RWPE2 (cell line): ENCODE data around the gene CDC42BPA.

Source experiments
- ATAC-seq: fragments of 200-7000 bp; cut with Tn5 transposase; 3 replicates; pipeline ENCODE4 v1.9.1; 2021; ENCODE audit warnings: low read depth
- DNase-seq: peaks from one replicate; pipeline ENCODE4 v3.0.0-alpha.2; 2020; ENCODE audit warnings: low spot score
- H3K27ac ChIP-seq: fragments of 450-650 bp; 2 replicates; pipeline ENCODE4 v1.5.1; 2017; ENCODE audit warnings: mild to moderate bottlenecking; ENCODE audit not compliant: poor library complexity, severe bottlenecking
- H3K27me3 ChIP-seq: fragments of 250-450 bp; sonication (Bioruptor Pico); 2 replicates; pipeline ENCODE4 v1.5.1; 2021; ENCODE audit warnings: mild to moderate bottlenecking, moderate library complexity; ENCODE audit not compliant: insufficient read depth, poor library complexity, severe bottlenecking
- H3K36me3 ChIP-seq: fragments of 250-450 bp; sonication (Bioruptor Pico); 2 replicates; pipeline ENCODE4 v1.5.1; 2020; ENCODE audit warnings: low read depth, mild to moderate bottlenecking, moderate library complexity
- H3K4me1 ChIP-seq: fragments of 250-450 bp; sonication (Bioruptor Pico); 2 replicates; pipeline ENCODE4 v1.5.1; 2021; ENCODE audit warnings: mild to moderate bottlenecking, moderate library complexity; ENCODE audit not compliant: insufficient read depth, poor library complexity, severe bottlenecking
- H3K4me3 ChIP-seq: fragments of 250-450 bp; sonication (Bioruptor Pico); 2 replicates; pipeline ENCODE4 v1.5.1; 2021; ENCODE audit warnings: mild to moderate bottlenecking, moderate library complexity; ENCODE audit not compliant: severe bottlenecking
- H3K9me3 ChIP-seq: fragments of 250-450 bp; sonication (Bioruptor Pico); 2 replicates; pipeline ENCODE4 v1.5.1; 2021; ENCODE audit warnings: mild to moderate bottlenecking, moderate library complexity; ENCODE audit not compliant: severe bottlenecking
- CTCF ChIP-seq: fragments of 450-650 bp; IDR thresholded peaks from one replicate; pipeline ENCODE4 v1.5.1; 2017; ENCODE audit warnings: mild to moderate bottlenecking, moderate library complexity; ENCODE audit not compliant: poor library complexity, severe bottlenecking

The CDC42BPA gene

GRCh38 chr1:226962421-226963391 lies 355.6 kb downstream of the CDC42BPA start:
- Histone ChIP-seq H3K9me3 (no peaks in the 10 kb centered on the region), H3K27me3 (no peaks in the 10 kb centered on the region), H3K27ac (no peak overlapping the region), H3K36me3 (no peaks in the 10 kb centered on the region), H3K4me3 (no peak overlapping the region), H3K4me1 (no peaks in the 10 kb centered on the region)
- DNase-seq (no peak), ATAC-seq (no peak)
- TF ChIP-seq CTCF, result no peak

GRCh38 chr1:226960944-226961765 lies 357.1 kb downstream of the CDC42BPA start:
- no peak for TF ChIP-seq CTCF
- H3K4me1 ChIP-seq, result no peaks in the 10 kb centered on the region
- DNase-seq (no peak), ATAC-seq (no peak)
- no peaks in the 10 kb centered on the region for H3K27me3 ChIP-seq
- no peaks in the 10 kb centered on the region for H3K9me3 ChIP-seq
- no peak overlapping the region for H3K4me3 ChIP-seq
- no peak overlapping the region for H3K27ac ChIP-seq
- H3K36me3 ChIP-seq, result no peaks in the 10 kb centered on the region

- no peak for ATAC-seq
- no peak overlapping the region for H3K27ac ChIP-seq
- no peaks in the 10 kb centered on the region for H3K9me3 ChIP-seq
- no peaks in the 10 kb centered on the region for H3K4me1 ChIP-seq
- no peaks in the 10 kb centered on the region for H3K36me3 ChIP-seq
- no peaks in the 10 kb centered on the region for H3K27me3 ChIP-seq
- TF ChIP-seq CTCF, result no peak
- no peak overlapping the region for H3K4me3 ChIP-seq
- no peak for DNase-seq
Measured at GRCh38 chr1:226960256-226960655, 358.0 kb downstream of the CDC42BPA start.

GRCh38 chr1:226958300-226958699 lies 360.0 kb downstream of the CDC42BPA start:
- H3K27ac ChIP-seq, result no peak overlapping the region
- H3K4me1 ChIP-seq, result no peaks in the 10 kb centered on the region
- ATAC-seq, result no peak
- no peak overlapping the region for H3K4me3 ChIP-seq
- no peaks in the 10 kb centered on the region for H3K9me3 ChIP-seq
- no peaks in the 10 kb centered on the region for H3K36me3 ChIP-seq
- TF ChIP-seq CTCF, result no peak
- H3K27me3 ChIP-seq, result no peaks in the 10 kb centered on the region
- no peak for DNase-seq
